HG03575 (cell line): ENCODE measurements around the gene AP1G1.
"Not testable (repeated sequence)": the region's sequence is repeated elsewhere in the genome, so short reads cannot be mapped to it uniquely, and the experiment has no call there.

Experiments used
- ATAC-seq: cut with Tn5 transposase; IDR thresholded peaks from one replicate; pipeline ENCODE4 v1.9.1; 2021; ENCODE audit not compliant: unreplicated experiment, insufficient number of reproducible peaks, low FRiP score; ENCODE audit errors: extremely low read depth

AP1G1 gene

GRCh38 chr16:71817155-71817500 lies 8.5 kb upstream of the AP1G1 start:
- ATAC-seq = not testable (repeated sequence)

DNA sequence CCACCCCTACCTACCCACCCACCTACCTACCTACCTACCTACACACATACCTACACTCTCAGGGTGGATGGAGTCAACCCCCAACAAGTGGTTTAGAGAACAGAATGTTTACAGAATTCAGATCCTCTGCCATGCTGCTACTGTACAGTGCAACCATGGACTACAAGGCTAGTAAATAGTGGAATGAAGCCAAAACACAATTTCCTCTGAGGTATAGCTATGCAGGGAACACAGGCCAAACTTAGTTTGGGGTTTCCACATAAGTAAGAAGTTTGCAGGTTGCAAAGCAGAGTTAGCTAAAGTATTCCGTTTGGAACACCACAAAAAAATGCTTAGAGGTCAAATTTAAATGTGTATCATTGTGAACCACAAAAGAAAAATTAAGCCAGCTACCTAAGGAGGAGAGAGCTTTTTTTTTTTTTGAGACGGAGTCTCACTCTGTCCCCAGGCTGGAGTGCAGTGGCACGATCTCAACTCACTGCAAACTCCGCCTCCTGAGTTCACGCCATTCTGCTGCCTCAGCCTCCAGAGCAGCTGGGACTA lies 2.7 kb upstream of the AP1G1 start:
- ATAC-seq = no peak

DNA sequence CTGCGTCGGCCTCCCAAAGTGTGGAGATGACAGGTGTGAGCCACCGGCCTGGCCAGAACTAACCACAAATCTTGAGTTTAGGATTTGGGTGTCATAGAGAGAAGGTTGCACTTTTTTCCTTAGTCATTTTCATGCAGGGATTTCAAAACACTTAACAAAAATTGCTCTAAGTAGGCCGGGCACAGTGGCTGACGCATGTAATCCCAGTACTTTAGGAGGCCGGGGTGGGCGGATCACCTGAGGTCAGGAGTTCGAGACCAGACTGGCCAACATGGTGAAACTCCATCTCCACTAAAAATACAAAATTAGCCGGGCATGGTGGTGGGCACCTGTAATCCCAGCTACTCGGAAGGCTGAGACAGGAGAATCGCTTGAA lies 1.5 kb upstream of the AP1G1 start:
- not testable (repeated sequence) for ATAC-seq

DNA sequence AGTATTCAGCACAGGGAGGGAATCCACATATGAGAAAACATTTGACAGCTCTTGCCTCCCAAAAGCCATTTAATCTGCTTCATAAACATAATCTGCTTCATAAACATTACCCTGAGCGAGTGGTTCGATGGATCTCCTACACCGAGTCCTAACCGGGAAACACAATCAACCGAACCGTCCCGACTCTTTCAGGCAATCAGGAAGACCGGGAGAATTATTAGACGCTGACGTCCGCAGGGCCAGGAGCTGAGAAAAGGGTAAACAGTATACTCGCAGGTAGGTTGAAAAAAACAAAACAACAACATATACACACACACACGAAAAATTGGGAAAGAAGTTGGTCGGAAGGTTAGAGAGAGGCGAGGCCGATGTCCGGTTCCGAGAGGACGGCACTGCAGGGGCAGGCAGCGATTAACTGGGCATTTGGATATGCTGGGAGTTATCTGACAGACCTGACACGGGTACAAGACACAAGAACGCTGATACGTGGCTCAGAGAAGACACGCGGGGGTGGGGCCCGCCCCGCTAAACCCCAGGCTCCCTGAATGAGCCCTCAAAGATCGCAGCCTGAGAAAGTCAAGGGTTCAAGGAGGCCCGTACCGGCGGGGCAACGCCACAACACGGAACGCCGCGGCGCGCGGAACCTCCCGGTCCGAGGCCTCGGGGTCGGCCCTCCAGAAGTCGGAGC lies 585 bp downstream of the AP1G1 start:
- ATAC-seq = peak; percentile 2

GRCh38 chr16:71803305-71803690 lies 5.3 kb downstream of the AP1G1 start:
- no peak for ATAC-seq

GRCh38 chr16:71796501-71797097 lies 12.0 kb downstream of the AP1G1 start:
- ATAC-seq = no peak

DNA sequence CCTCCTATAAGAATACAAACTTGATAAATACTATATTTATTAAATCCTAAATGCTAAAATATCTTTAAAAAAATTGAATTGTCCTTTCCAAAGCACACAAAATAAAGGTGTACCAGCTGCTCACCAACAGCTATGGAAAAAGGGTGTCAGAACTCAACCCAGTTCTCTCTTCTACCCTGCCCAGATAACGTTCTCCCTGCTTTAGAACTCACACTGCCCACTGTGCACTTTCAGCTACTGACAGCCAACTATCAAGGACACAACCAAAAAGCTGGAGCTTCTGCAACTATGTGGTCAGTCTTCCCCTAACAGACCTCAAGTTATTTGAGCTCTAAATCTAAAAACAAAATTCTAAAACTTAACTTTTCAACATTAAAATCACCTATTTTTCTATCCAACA lies 13.7 kb downstream of the AP1G1 start:
- ATAC-seq = no peak

GRCh38 chr16:71794018-71794417 lies 14.6 kb downstream of the AP1G1 start:
- no peak for ATAC-seq

DNA sequence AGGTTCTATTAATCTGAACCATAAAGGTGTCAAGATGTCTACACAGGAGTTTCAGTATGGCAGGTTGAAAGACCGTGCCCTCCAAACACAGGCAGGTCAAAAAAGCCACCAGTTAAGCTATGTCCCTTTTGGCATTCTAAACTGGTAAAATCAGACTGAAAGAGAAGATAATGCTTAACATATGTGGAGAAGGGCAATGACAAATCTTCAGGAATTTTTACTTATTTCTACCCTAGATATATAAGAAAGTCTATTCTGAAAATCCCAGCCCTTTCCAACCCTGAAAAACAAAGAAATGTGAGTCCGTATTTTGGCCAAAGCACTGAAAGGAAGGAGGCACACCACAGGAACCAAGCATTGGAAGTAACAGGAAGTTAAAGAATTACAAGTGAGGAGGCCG lies 16.5 kb downstream of the AP1G1 start:
- ATAC-seq = no peak

- not testable (repeated sequence) for ATAC-seq
Measured at GRCh38 chr16:71790329-71790728, 18.3 kb downstream of the AP1G1 start.

- ATAC-seq = no peak
Measured at GRCh38 chr16:71789136-71789535, 19.5 kb downstream of the AP1G1 start.

- ATAC-seq = no peak
Measured at GRCh38 chr16:71788578-71788977, 20.1 kb downstream of the AP1G1 start.

- not testable (repeated sequence) for ATAC-seq
Measured at GRCh38 chr16:71785143-71785542, 23.5 kb downstream of the AP1G1 start.

- ATAC-seq = no peak
Measured at GRCh38 chr16:71784093-71784492, 24.5 kb downstream of the AP1G1 start.

DNA sequence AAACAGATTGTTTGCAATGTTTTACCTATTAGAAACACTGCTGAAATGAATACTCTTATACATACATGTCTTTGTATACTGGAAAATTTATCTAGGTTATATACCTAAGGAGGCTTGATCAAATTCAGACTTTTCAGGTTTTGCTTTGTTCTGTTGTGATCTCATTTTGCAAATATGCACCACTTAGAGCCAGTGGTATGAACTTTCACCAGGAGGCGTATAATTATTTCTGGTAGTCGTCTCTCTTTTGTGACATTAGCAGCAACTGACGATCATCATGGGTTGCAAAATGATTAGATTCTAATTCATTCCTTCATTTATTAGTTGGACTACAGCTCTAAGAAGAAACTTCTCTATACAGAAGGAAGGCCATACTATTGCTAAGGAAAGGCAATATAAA lies 26.9 kb downstream of the AP1G1 start:
- ATAC-seq = no peak

- no peak for ATAC-seq
Measured at GRCh38 chr16:71780521-71781089, 28.0 kb downstream of the AP1G1 start.

DNA sequence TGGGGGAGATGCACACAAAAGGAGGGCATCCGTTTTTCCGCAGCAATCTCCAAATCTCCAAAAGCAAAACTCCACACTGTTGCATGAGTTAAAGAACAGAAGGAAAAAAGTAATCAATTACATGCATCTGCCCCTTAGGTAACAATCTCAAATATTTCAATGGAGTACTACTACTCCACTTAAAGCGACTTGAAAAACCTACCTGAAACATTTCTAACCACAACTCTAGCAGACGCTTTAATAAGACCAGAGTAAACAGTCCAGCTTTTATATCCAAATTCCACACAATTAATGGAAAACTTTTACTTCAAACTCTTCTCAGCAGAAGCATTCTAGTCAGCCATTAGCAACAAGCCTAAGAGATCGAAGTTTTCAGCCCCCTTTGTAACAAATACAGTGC lies 29.9 kb downstream of the AP1G1 start:
- no peak for ATAC-seq

- ATAC-seq = no peak
Measured at GRCh38 chr16:71777329-71777728, 31.3 kb downstream of the AP1G1 start.

DNA sequence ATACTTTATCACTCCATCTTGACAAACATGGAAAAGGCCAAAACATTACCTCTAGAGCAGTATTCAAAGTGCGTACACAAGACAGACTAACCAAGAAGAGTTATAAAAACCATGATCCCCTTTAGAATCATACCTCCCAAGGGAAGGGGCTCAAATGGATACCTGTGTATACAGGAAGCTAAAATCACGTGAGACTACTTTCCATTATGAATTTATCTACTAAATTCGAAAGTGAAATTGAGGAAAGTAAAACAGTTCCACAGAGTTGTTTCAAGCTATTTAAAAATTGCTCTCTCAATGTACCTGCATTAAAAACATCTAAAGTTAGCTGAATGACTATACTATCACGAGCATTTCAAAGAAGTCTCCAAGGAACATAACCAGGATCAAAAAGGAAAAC lies 32.7 kb downstream of the AP1G1 start:
- ATAC-seq = no peak

DNA sequence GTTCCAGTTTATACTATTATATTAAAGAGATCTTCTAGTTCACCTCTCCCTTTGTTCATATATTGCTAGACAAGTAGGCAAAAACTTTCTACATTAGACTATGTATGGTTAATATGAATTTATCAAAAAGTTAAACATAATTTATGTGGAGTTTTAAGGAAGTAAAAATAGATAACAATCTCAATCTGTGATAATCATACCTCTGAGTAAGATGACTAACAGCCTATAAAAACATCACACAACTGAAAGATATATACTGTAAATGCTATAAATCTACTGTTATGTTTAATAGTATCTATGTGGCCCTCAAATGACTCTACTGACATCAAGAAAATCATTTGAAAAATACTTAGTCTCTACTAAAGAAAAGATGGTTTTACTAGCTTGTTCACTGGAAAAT lies 37.1 kb downstream of the AP1G1 start:
- ATAC-seq = no peak
